Spleen (tissue), 11 donors: ENCODE results near the gene C2orf76. TPM values are rescaled to one million over a fixed set of nuclear protein-coding genes. Genes with fewer than 3 reads are reported as not detected.
A peak's percentile ranks its signal among the peaks of the same experiment; 100 is the strongest.

ENCODE experiments used
- DNase-seq: peaks from one replicate; pipeline ENCODE4 v3.0.0-alpha.2; 2020
- H3K27ac ChIP-seq, 8 donors: fragments of 200-600 bp; sonication (generic) in 7 of 8; 1 replicate in 4 of 8; 2 replicates in 4 of 8; pipeline versions ENCODE4 v1.5.0 to v1.8.0; 2016 to 2021; ENCODE audit warnings: inconsistent platforms in 4 of 8, mild to moderate bottlenecking in 4 of 8, moderate library complexity in 1 of 8
- H3K27me3 ChIP-seq, 7 donors: fragments of 200-600 bp; sonication (generic) in 6 of 7; replicated peaks in 1 of 7; 1 replicate in 4 of 7; 2 replicates in 3 of 7; pipeline versions ENCODE4 v1.5.0 to v1.8.0; 2016 to 2021; ENCODE audit warnings: inconsistent platforms in 3 of 7, mild to moderate bottlenecking in 1 of 7
- H3K36me3 ChIP-seq, 6 donors: fragments of 200-600 bp; sonication (generic) in 5 of 6; 1 replicate in 4 of 6; 2 replicates in 2 of 6; pipeline versions ENCODE4 v1.5.0 to v1.8.0; 2016 to 2021; ENCODE audit warnings: inconsistent platforms in 2 of 6
- H3K4me1 ChIP-seq, 6 donors: fragments of 200-600 bp; sonication (generic) in 5 of 6; 1 replicate in 3 of 6; 2 replicates in 3 of 6; pipeline versions ENCODE4 v1.5.0 to v1.8.0; 2016 to 2021; ENCODE audit warnings: inconsistent platforms in 3 of 6
- H3K4me3 ChIP-seq, 8 donors: fragments of 200-600 bp; sonication (generic) in 7 of 8; 1 replicate in 4 of 8; 2 replicates in 4 of 8; pipeline versions ENCODE4 v1.5.0 to v1.8.0; 2016 to 2021; ENCODE audit warnings: inconsistent platforms in 4 of 8, mild to moderate bottlenecking in 4 of 8, moderate library complexity in 2 of 8
- H3K9me3 ChIP-seq, 8 donors: fragments of 200-600 bp; sonication (generic) in 7 of 8; 1 replicate in 4 of 8; 2 replicates in 4 of 8; pipeline versions ENCODE4 v1.5.0 to v1.8.0; 2016 to 2021; ENCODE audit warnings: inconsistent platforms in 4 of 8
- POLR2A ChIP-seq, 3 donors: fragments of 450-650 bp; IDR thresholded peaks; one replicate each; pipeline ENCODE4 v1.5.1; 2017; ENCODE audit warnings: antibody characterized with exemption in 3 of 3, mild to moderate bottlenecking in 1 of 3
- POLR2AphosphoS5 ChIP-seq, 3 donors: sonication (generic); formaldehyde crosslinking; IDR thresholded peaks; one replicate each; pipeline ENCODE4 v1.5.1; 2017; ENCODE audit warnings: antibody characterized with exemption in 3 of 3
- WGBS, 5 donors: extraction: QIAGEN DNeasy Blood & Tissue Kit in 3 of 5; methylation state at CpG; one replicate each; pipeline versions ENCODE4 v1.1.5 to v1.1.7; 2013 to 2018; 5-methylcytosine and 5-hydroxymethylcytosine counted together
- intact Hi-C: fragments of 100-400 bp; cut with DNase I; formaldehyde crosslinking; loops from one replicate; pipeline ENCODE4 v1.15.0; 2023; ENCODE audit warnings: low total_unique reads
- polyA plus RNA-seq, 3 donors: library from polyadenylated mRNA; stranded (reverse); fragments of 200-250 nt; gene quantifications; one replicate each; pipeline ENCODE4 v1.2.1, GENCODE V29; 2013
- total RNA-seq, 7 donors: library from RNA; depleted of rRNA in 3 of 7; stranded (reverse); fragments of >200 nt in 3 of 7; fragmentation: NEBNext Ultra II Directional in 4 of 7; extraction: Animal tissue kit (Norgen Biotek cat#: 25700) in 4 of 7; gene quantifications; one replicate each; pipeline versions ENCODE4 v1.1.0 to v1.2.1, GENCODE V29; 2016 to 2021
- TF ChIP-seq, protein P1 (sequence below), 11 experiments: fragments of 200-600 bp in 7 of 11; fragments of 450-650 bp in 4 of 11; sonication (generic) in 4 of 11; IDR thresholded peaks in 8 of 11; conservative IDR thresholded peaks in 3 of 11; 1 replicate in 7 of 11; 2 replicates in 4 of 11; pipeline versions ENCODE4 v1.4.0 to v1.8.0; 2016 to 2021; ENCODE audit warnings: antibody characterized with exemption in 11 of 11, inconsistent platforms in 4 of 11, mild to moderate bottlenecking in 1 of 11
- donor health status: healthy with polysubstance abuse.
- donor health status: DM: no; HTN: no; CAD: no; lungs with moderate emphysema.
- donor health status: DM: no; HTN: no; CAD: no.
- donor health status: Bipolar disorder and iron deficiency.
- donor health status: healthy.
- donor health status: DM: no; HTN: no; CAD: no.
- donor health status: DM: yes; HTN: yes; CAD: no.

C2orf76 gene
- total and polyA plus RNA-seq, 10 donors, result 4.8 to 21.7 (median 8.2) TPM

DNA sequence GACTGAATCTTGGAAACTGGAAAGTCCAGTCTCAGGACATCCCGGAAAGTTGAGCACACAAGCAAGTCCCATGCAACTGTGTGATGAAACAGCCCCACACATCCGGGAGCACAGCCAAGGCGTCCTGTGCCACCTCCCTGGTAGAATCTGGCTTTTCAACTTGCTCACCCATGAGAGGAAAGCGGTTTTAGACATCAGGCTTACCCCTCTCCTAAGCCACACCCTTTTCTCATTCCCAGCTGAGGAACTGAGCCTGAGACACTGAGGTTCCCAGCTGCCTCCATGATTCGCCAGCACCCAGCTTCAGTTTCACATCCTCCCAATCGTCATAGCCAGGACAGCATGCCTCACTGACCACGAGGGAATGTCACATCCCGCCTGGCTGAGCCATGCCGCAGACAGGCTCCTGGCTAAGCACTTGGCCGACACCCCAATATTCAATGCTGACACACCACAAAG lies 82.7 kb downstream of the C2orf76 start:
- no peaks in the 10 kb centered on the region for H3K9me3 ChIP-seq
- 41 to 85% (median 61%) methylated on average over 10 of the region's 10 CpGs for WGBS, 5 donors
- H3K4me3 ChIP-seq, result no peak overlapping the region
- no peak for DNase-seq
- H3K27ac ChIP-seq, result no peak overlapping the region
- peaks cover 0 to 28% (median 13%) of the 10 kb centered on the region in 6 donors for H3K4me1 ChIP-seq
- peaks cover 0 to 6% (median 0%) of the 10 kb centered on the region in 6 donors for H3K36me3 ChIP-seq
- intact Hi-C loops, result no loop called here
- H3K27me3 ChIP-seq, result no peaks in the 10 kb centered on the region
- TF ChIP-seq POLR2AphosphoS5 (IDR thresholded peaks at IDR 0.05) (no peak), POLR2A (IDR thresholded peaks at IDR 0.05) (no peak)
- TF ChIP-seq, protein P1, sequence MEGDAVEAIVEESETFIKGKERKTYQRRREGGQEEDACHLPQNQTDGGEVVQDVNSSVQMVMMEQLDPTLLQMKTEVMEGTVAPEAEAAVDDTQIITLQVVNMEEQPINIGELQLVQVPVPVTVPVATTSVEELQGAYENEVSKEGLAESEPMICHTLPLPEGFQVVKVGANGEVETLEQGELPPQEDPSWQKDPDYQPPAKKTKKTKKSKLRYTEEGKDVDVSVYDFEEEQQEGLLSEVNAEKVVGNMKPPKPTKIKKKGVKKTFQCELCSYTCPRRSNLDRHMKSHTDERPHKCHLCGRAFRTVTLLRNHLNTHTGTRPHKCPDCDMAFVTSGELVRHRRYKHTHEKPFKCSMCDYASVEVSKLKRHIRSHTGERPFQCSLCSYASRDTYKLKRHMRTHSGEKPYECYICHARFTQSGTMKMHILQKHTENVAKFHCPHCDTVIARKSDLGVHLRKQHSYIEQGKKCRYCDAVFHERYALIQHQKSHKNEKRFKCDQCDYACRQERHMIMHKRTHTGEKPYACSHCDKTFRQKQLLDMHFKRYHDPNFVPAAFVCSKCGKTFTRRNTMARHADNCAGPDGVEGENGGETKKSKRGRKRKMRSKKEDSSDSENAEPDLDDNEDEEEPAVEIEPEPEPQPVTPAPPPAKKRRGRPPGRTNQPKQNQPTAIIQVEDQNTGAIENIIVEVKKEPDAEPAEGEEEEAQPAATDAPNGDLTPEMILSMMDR (IDR thresholded peaks at IDR 0.05 in 8 of 11, conservative IDR thresholded peaks at IDR 0.05 in 3 of 11), result no peak

DNA sequence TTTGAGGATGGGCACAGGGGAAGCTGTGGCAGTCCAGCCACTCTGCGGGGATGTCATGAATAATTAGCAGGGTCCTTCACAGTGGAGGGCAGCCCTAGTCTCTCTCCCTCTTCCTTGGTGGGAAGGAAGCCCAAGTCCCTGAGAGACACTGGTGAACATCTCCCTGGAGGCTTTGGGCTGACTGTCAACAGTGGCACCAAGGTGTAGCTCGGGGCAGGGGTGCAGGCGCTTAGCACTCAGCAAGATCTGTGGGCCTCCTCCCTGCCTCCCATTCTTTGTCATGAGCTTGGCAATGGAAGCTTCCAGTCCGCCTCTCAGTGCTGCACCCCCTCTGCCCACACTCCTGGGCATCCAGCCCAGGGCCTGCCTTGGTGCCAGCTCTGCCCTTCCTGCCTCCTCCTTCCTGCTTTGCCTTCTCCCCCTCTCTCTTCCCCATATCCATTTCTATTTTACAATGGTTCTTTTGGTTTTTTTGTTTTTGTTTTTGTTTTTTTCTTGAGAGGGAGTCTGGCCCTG lies 83.6 kb downstream of the C2orf76 start:
- Histone ChIP-seq H3K36me3 (peaks cover 0 to 6% (median 0%) of the 10 kb centered on the region in 6 donors), H3K9me3 (no peaks in the 10 kb centered on the region), H3K4me3 (no peak overlapping the region), H3K4me1 (peaks cover 0 to 28% (median 13%) of the 10 kb centered on the region in 6 donors), H3K27ac (peak overlapping the region in 1 of 8 donors; percentile 54), H3K27me3 (no peaks in the 10 kb centered on the region)
- intact Hi-C loops, result no loop called here
- TF ChIP-seq POLR2AphosphoS5 (IDR thresholded peaks at IDR 0.05) (no peak), POLR2A (IDR thresholded peaks at IDR 0.05) (no peak)
- TF ChIP-seq, protein P1 (IDR thresholded peaks at IDR 0.05 in 8 of 11, conservative IDR thresholded peaks at IDR 0.05 in 3 of 11), result no peak
- DNase-seq, result no peak
- WGBS, 5 donors, result 72 to 86% (median 78%) methylated on average over 3 to 4 of the region's 4 CpGs

DNA sequence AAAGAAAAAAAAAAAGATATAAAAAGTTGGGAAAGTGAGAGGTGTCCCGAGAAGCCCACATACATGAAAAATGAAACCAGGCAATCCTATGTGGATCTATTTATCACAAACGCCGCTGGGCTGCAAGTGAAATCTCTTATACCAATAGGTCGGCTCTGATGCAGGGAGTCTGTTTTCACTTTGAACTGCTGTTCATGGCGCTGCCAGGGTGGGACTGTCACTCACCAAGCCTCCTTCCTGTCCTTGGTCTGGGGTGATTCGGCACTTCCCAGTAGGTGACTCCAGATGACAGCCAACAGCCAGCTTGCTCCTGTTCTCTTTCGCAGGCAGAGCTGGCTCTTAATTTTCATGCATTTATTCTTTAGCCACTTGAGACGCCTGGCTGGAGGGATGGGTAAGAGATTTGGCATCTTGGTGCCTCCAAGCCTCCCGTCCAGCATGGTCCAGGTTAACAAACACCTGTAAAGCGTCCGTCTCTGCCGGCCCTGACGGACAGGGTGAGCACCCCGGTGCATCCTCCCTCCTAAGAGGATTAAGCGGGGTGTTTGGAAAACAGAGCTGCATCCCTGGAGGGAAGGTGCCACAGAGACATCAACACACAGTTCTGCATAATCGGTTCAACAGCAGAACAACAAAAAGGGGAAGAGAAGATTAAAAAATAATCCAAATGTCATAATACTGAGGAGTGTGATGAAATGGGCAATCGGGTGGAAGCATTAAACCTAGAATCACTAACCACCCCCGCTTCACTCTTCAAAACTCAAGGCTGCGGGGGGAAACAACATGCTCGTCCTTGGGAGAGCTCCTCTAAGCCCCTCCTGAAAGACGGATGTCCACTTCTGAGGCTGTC lies 84.3 kb downstream of the C2orf76 start:
- Histone ChIP-seq H3K4me3 (no peak overlapping the region), H3K27me3 (no peaks in the 10 kb centered on the region), H3K4me1 (peaks cover 0 to 28% (median 13%) of the 10 kb centered on the region in 6 donors), H3K9me3 (no peaks in the 10 kb centered on the region), H3K27ac (peak overlapping the region in 1 of 8 donors; percentile 54), H3K36me3 (peaks cover 0 to 6% (median 0%) of the 10 kb centered on the region in 6 donors)
- DNase-seq, result no peak
- intact Hi-C loops, result no loop called here
- no peak for TF ChIP-seq POLR2AphosphoS5 (IDR thresholded peaks at IDR 0.05)
- TF ChIP-seq, protein P1 (IDR thresholded peaks at IDR 0.05 in 8 of 11, conservative IDR thresholded peaks at IDR 0.05 in 3 of 11), result no peak
- TF ChIP-seq POLR2A (IDR thresholded peaks at IDR 0.05), result no peak
- WGBS, 5 donors, result 58 to 78% (median 66%) methylated on average over 21 of the region's 21 CpGs

DNA sequence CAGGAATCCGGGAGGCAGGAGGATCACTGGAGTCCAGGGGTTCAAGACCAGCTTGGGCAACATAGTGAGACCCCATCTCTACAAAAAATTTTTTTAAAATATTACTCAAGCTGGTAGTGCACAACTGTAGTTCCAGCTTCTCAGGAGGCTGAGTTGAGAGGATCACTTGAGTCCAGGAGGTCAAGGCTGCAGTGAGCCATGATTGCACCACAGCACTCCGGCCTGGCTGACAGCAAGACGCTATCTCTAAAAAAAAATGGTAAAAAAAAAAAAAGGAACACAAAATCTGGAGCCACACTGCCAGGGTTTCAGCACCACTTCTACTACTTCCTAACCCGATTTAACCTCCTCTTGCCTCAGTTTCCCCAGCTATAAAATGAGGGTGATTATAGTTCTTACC lies 86.0 kb downstream of the C2orf76 start:
- WGBS, 5 donors, result 51 to 75% (median 55%) methylated on average over 4 of the region's 4 CpGs
- H3K4me1 ChIP-seq, result peaks cover 0 to 28% (median 13%) of the 10 kb centered on the region in 6 donors
- intact Hi-C loops, result no loop called here

More for the DNA sequence above, 86.0 kb downstream of the C2orf76 start:
- H3K27ac ChIP-seq, result no peak overlapping the region
- H3K9me3 ChIP-seq, result peaks cover 0 to 4% (median 0%) of the 10 kb centered on the region in 8 donors
- H3K36me3 ChIP-seq, result no peaks in the 10 kb centered on the region
- H3K27me3 ChIP-seq, result no peaks in the 10 kb centered on the region
- TF ChIP-seq, protein P1 (IDR thresholded peaks at IDR 0.05 in 8 of 11, conservative IDR thresholded peaks at IDR 0.05 in 3 of 11), result no peak
- no peak overlapping the region for H3K4me3 ChIP-seq
- DNase-seq, result no peak
